Endodermal cell (in vitro differentiated cells): ENCODE measurements around the gene F5. TPM values are rescaled to one million over a fixed set of nuclear protein-coding genes. Genes with fewer than 3 reads are reported as not detected.

Source experiments
- DNase-seq: peaks from one replicate; pipeline ENCODE4 v3.0.0-alpha.2; 2017
- H3K27ac ChIP-seq: 2 replicates; pipeline ENCODE4 v1.5.1; 2013; ENCODE audit warnings: mild to moderate bottlenecking, low read depth, low read length, moderate library complexity
- H3K27me3 ChIP-seq: 2 replicates; pipeline ENCODE4 v1.6.1; 2013; ENCODE audit warnings: mild to moderate bottlenecking, low read length, moderate library complexity; ENCODE audit not compliant: insufficient read depth, control insufficient read depth, poor library complexity, severe bottlenecking
- H3K36me3 ChIP-seq: 2 replicates; pipeline ENCODE4 v1.7.0; 2013; ENCODE audit warnings: mild to moderate bottlenecking, low read length, moderate library complexity; ENCODE audit not compliant: control insufficient read depth, insufficient read depth
- H3K4me1 ChIP-seq: one replicate; pipeline ENCODE4 v1.7.0; 2013; ENCODE audit warnings: low read length; ENCODE audit not compliant: control insufficient read depth, insufficient read depth
- H3K4me3 ChIP-seq: 2 replicates; pipeline ENCODE4 v1.5.1; 2013; ENCODE audit warnings: mild to moderate bottlenecking, low read length, moderate library complexity
- H3K9ac ChIP-seq: 2 replicates; pipeline ENCODE4 v1.6.1; 2013; ENCODE audit warnings: mild to moderate bottlenecking, low read length, moderate library complexity; ENCODE audit not compliant: poor library complexity, severe bottlenecking; ENCODE audit errors: extremely low read depth
- H3K9me3 ChIP-seq: 2 replicates; pipeline ENCODE4 v1.6.1; 2013; ENCODE audit warnings: mild to moderate bottlenecking, low read length, moderate library complexity; ENCODE audit not compliant: control insufficient read depth
- H3K27ac Mint-ChIP-seq: 2 replicates; pipeline ENCODE4 v1.8.0; 2020; ENCODE audit warnings: mixed read lengths
- H3K27me3 Mint-ChIP-seq: 2 replicates; pipeline ENCODE4 v1.8.0; 2021; ENCODE audit warnings: mild to moderate bottlenecking, mixed read lengths; ENCODE audit not compliant: insufficient read depth
- H3K36me3 Mint-ChIP-seq: 2 replicates; pipeline ENCODE4 v1.8.0; 2020; ENCODE audit warnings: low read depth, mixed read lengths
- H3K4me1 Mint-ChIP-seq: 2 replicates; pipeline ENCODE4 v1.8.0; 2020; ENCODE audit warnings: mixed read lengths
- H3K4me3 Mint-ChIP-seq: 2 replicates; pipeline ENCODE4 v1.8.0; 2020; ENCODE audit warnings: mild to moderate bottlenecking, moderate library complexity, mixed read lengths
- H3K9me3 Mint-ChIP-seq: 2 replicates; pipeline ENCODE4 v1.8.0; 2020; ENCODE audit warnings: mild to moderate bottlenecking, mixed read lengths
- WGBS, 2 experiments: methylation state at CpG; one replicate each; pipeline versions ENCODE4 v1.1.5 to v1.1.7; 2013; ENCODE audit warnings: missing lambda C conversion rate in 2 of 2, mixed read lengths in 1 of 2; ENCODE audit not compliant: insufficient coverage in 1 of 2, insufficient read length in 1 of 2; 5-methylcytosine and 5-hydroxymethylcytosine counted together
- total RNA-seq, 2 donors: library from RNA; stranded (reverse); fragmentation: NEBNext Ultra II Directional in 1 of 2; extraction: Animal tissue kit (Norgen Biotek cat#: 25700) in 1 of 2; gene quantifications; 2 replicates in 1 of 2; 3 replicates in 1 of 2; pipeline ENCODE4 v1.2.1, GENCODE V29; 2021
- TF ChIP-seq, protein P1 (sequence below): fragments of 200-600 bp; sonication (generic); conservative IDR thresholded peaks from 2 replicates; pipeline ENCODE4 v1.5.0; 2021; ENCODE audit warnings: antibody characterized with exemption, mild to moderate bottlenecking

Gene F5
- total RNA-seq, 2 donors from 2014 or later = 0.04 to 0.09 TPM

GRCh38 chr1:169586067-169586394 lies 250 bp downstream of the F5 start:
- no peak overlapping the region for H3K4me3 ChIP-seq
- 42 to 80% methylated on average over 1 to 5 of the region's 5 CpGs for WGBS, 2 experiments
- peaks cover 14% of the 10 kb centered on the region for H3K27me3 Mint-ChIP-seq
- H3K27ac Mint-ChIP-seq = no peak overlapping the region
- H3K36me3 Mint-ChIP-seq = no peaks in the 10 kb centered on the region
- H3K27ac ChIP-seq = no peak overlapping the region
- no peak overlapping the region for H3K9ac ChIP-seq
- H3K4me1 ChIP-seq = peaks cover 3% of the 10 kb centered on the region
- H3K27me3 ChIP-seq = peaks cover 28% of the 10 kb centered on the region
- H3K9me3 ChIP-seq = no peaks in the 10 kb centered on the region
- H3K4me3 Mint-ChIP-seq = peak overlapping the region; percentile 33
- no peaks in the 10 kb centered on the region for H3K36me3 ChIP-seq
- H3K4me1 Mint-ChIP-seq = peaks cover 6% of the 10 kb centered on the region
- H3K9me3 Mint-ChIP-seq = no peaks in the 10 kb centered on the region
- TF ChIP-seq, protein P1, sequence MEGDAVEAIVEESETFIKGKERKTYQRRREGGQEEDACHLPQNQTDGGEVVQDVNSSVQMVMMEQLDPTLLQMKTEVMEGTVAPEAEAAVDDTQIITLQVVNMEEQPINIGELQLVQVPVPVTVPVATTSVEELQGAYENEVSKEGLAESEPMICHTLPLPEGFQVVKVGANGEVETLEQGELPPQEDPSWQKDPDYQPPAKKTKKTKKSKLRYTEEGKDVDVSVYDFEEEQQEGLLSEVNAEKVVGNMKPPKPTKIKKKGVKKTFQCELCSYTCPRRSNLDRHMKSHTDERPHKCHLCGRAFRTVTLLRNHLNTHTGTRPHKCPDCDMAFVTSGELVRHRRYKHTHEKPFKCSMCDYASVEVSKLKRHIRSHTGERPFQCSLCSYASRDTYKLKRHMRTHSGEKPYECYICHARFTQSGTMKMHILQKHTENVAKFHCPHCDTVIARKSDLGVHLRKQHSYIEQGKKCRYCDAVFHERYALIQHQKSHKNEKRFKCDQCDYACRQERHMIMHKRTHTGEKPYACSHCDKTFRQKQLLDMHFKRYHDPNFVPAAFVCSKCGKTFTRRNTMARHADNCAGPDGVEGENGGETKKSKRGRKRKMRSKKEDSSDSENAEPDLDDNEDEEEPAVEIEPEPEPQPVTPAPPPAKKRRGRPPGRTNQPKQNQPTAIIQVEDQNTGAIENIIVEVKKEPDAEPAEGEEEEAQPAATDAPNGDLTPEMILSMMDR = no peak
- DNase-seq = no peak

- no peaks in the 10 kb centered on the region for H3K9me3 Mint-ChIP-seq
- H3K36me3 Mint-ChIP-seq = no peaks in the 10 kb centered on the region
- Histone ChIP-seq H3K4me3 (no peak overlapping the region), H3K27ac (no peak overlapping the region), H3K27me3 (peaks cover 28% of the 10 kb centered on the region), H3K4me1 (peaks cover 3% of the 10 kb centered on the region), H3K36me3 (no peaks in the 10 kb centered on the region), H3K9ac (no peak overlapping the region), H3K9me3 (no peaks in the 10 kb centered on the region)
- H3K27me3 Mint-ChIP-seq = peaks cover 14% of the 10 kb centered on the region
- TF ChIP-seq, protein P1 = no peak
- H3K4me3 Mint-ChIP-seq = no peak overlapping the region
- no peak overlapping the region for H3K27ac Mint-ChIP-seq
- peaks cover 6% of the 10 kb centered on the region for H3K4me1 Mint-ChIP-seq
- no peak for DNase-seq
Measured at GRCh38 chr1:169585181-169585580, 1.1 kb downstream of the F5 start.

DNA sequence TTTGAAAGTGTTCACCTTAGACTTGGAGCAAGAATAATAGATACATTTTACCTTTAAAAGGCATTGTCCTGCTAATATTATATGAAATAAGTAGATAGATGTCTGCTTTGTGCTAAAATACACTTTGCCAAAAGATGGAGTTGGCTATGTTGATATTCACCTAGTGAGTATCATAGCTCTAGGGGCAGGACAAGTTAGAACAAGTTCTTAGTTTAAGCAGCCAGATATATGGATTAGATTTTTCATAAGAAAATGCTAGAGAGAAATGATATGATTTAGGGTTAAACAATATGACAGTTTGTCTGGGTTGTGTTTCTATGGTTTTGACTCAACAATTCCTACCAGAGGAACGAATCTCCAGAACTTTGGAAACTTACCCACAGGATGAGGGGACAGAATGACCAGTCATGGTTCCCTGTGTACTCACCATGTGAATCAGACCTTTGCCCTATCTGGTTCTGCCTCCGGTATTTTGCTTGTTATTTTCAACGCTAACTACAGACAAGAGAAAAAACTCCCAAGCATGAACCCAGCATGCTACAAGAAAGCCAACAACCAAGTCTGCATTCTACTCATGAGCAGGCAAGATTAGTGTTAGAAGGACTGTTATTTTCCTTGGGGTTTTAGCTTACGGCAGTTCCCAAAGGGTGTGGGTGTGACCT lies 1.7 kb downstream of the F5 start:
- Mint-ChIP-seq H3K4me1 (peaks cover 6% of the 10 kb centered on the region), H3K4me3 (no peak overlapping the region), H3K9me3 (no peaks in the 10 kb centered on the region), H3K27me3 (peaks cover 14% of the 10 kb centered on the region), H3K36me3 (no peaks in the 10 kb centered on the region), H3K27ac (no peak overlapping the region)
- Histone ChIP-seq H3K27me3 (peaks cover 28% of the 10 kb centered on the region), H3K9me3 (no peaks in the 10 kb centered on the region), H3K4me3 (no peak overlapping the region), H3K4me1 (peaks cover 3% of the 10 kb centered on the region), H3K9ac (no peak overlapping the region), H3K27ac (no peak overlapping the region), H3K36me3 (no peaks in the 10 kb centered on the region)
- TF ChIP-seq, protein P1 = no peak
- DNase-seq = no peak
- WGBS, 2 experiments = 87% methylated on average over 4 of the region's 4 CpGs; no CpG with 5 or more reads in 1 of the 2 experiments
